Testis (tissue), 3 donors: Measurements from ENCODE around the gene PDZD7. TPM values are rescaled to one million over a fixed set of nuclear protein-coding genes. Genes with fewer than 3 reads are reported as not detected.

Experiments used
- DNase-seq: peaks from one replicate; pipeline ENCODE4 v3.0.0-alpha.2; 2019
- H3K27ac ChIP-seq, 2 donors: fragments of 200-600 bp; sonication (generic); one replicate each; pipeline ENCODE4 v1.5.1; 2019
- H3K27me3 ChIP-seq: fragments of 200-600 bp; sonication (generic); one replicate; pipeline ENCODE4 v1.5.1; 2019
- H3K36me3 ChIP-seq: fragments of 200-600 bp; sonication (generic); one replicate; pipeline ENCODE4 v1.5.1; 2017; ENCODE audit warnings: low read depth; ENCODE audit errors: missing control alignments
- H3K4me1 ChIP-seq: fragments of 200-600 bp; sonication (generic); one replicate; pipeline ENCODE4 v1.5.1; 2019
- H3K4me3 ChIP-seq, 2 donors: fragments of 200-600 bp; sonication (generic); one replicate each; pipeline ENCODE4 v1.5.1; 2017 to 2019
- H3K9me3 ChIP-seq: fragments of 200-600 bp; sonication (generic); one replicate; pipeline ENCODE4 v1.5.1; 2017
- POLR2A ChIP-seq: fragments of 450-650 bp; IDR thresholded peaks from one replicate; pipeline ENCODE4 v1.6.1; 2017; ENCODE audit warnings: antibody characterized with exemption, mild to moderate bottlenecking, moderate library complexity
- WGBS, 2 donors: methylation state at CpG; one replicate each; pipeline ENCODE4 v1.1.5; 2018; 5-methylcytosine and 5-hydroxymethylcytosine counted together
- intact Hi-C: fragments of 100-400 bp; cut with DNase I; formaldehyde crosslinking; loops from one replicate; pipeline ENCODE4 v1.15.1; 2023; ENCODE audit warnings: low total_unique reads
- microRNA counts, 2 donors: library from miRNA; unstranded; fragments of <30 nt; microRNA quantifications; one replicate each; lab custom pipeline; 2016
- microRNA-seq, 2 donors: library from miRNA; unstranded; fragments of <30 nt; microRNA quantifications; one replicate each; pipeline ENCODE4, GENCODE V29; 2016; ENCODE audit warnings: borderline number of aligned reads in 2 of 2, borderline replicate concordance in 1 of 2
- polyA plus RNA-seq: library from polyadenylated mRNA; stranded (reverse); fragments of 350-450 nt; fragmentation: Illumina TruSeq; extraction: RNeasy Lipid Tissue Mini Kit (QIAGEN cat#74804); gene quantifications from one replicate; pipeline ENCODE4 v1.2.3, GENCODE V29; 2014; ENCODE audit warnings: low read depth, low replicate concordance; ENCODE audit not compliant: insufficient read depth
- small RNA-seq, 2 donors: library from RNA; depleted of rRNA; stranded (forward); fragments of <200 nt; gene quantifications; one replicate each; pipeline ENCODE3, GENCODE V24; 2016
- total RNA-seq, 2 donors: library from RNA; depleted of rRNA; stranded (reverse); fragments of >200 nt; gene quantifications; one replicate each; pipeline ENCODE4 v1.2.3, GENCODE V29; 2016
- TF ChIP-seq, protein P1 (sequence below), 3 experiments: fragments of 450-650 bp in 2 of 3; fragments of 200-600 bp in 1 of 3; sonication (generic) in 1 of 3; IDR thresholded peaks; one replicate each; pipeline ENCODE4 v1.5.1; 2016 to 2019; ENCODE audit warnings: antibody characterized with exemption in 3 of 3, mild to moderate bottlenecking in 2 of 3, moderate library complexity in 1 of 3

Gene PDZD7
- total and polyA plus RNA-seq, 3 donors from 2014 or later = 1.6 to 3.5 (median 2.2) TPM

DNA sequence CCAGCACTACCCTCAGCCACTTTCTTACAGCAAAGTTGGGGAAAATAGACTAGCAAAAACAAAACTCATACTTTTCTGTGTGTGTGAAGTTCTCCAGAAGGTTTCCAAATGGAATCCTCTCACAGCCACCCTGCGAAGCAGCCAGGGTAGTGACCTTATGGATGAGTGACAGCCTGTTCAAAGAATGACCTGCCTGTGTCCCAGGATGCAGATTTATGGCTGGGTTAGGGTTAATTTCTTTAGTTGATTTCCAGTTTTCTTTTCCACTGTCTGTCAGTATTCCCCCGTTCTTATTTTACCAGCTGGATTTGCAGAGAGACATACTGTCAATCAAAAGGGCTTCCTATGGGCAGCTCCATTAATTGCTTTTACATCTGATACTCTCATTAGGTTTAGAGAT is 64.0 kb downstream of the PDZD7 start:
- intact Hi-C loops = no loop called here
- no peak for TF ChIP-seq POLR2A
- TF ChIP-seq, protein P1, sequence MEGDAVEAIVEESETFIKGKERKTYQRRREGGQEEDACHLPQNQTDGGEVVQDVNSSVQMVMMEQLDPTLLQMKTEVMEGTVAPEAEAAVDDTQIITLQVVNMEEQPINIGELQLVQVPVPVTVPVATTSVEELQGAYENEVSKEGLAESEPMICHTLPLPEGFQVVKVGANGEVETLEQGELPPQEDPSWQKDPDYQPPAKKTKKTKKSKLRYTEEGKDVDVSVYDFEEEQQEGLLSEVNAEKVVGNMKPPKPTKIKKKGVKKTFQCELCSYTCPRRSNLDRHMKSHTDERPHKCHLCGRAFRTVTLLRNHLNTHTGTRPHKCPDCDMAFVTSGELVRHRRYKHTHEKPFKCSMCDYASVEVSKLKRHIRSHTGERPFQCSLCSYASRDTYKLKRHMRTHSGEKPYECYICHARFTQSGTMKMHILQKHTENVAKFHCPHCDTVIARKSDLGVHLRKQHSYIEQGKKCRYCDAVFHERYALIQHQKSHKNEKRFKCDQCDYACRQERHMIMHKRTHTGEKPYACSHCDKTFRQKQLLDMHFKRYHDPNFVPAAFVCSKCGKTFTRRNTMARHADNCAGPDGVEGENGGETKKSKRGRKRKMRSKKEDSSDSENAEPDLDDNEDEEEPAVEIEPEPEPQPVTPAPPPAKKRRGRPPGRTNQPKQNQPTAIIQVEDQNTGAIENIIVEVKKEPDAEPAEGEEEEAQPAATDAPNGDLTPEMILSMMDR (IDR thresholded peaks at IDR 0.05) = no peak
- Histone ChIP-seq H3K27me3 (no peaks in the 10 kb centered on the region), H3K27ac (no peak overlapping the region), H3K9me3 (no peaks in the 10 kb centered on the region), H3K36me3 (no peaks in the 10 kb centered on the region), H3K4me1 (peaks cover 21% of the 10 kb centered on the region), H3K4me3 (no peak overlapping the region)
- no peak for DNase-seq
- 75 to 87% methylated on average over 2 of the region's 2 CpGs for WGBS, 2 donors

DNA sequence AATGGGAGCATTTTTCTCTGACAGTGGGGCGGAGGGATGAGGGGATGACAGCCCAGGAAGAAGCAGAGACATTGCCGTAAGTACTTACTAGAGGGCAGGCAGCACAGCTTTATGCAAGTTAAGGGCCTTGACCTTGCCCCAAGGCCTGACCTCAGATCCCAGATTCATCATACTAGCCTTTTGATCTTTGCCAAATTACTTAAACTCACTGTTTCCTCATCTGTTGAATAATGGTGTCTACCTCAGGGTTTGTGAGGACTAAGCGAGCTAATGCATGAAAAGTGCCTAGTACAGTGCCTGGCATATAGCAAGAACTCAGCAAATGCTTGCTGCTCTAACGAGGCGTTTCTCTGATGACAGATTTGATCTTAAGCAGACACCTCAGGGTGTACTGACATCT is 65.1 kb downstream of the PDZD7 start:
- intact Hi-C loops = no loop called here
- no peak for DNase-seq
- no peaks in the 10 kb centered on the region for H3K27me3 ChIP-seq
- H3K4me3 ChIP-seq = no peak overlapping the region
- WGBS, 2 donors = 57 to 66% methylated on average over 5 of the region's 5 CpGs
- H3K36me3 ChIP-seq = no peaks in the 10 kb centered on the region
- no peak overlapping the region for H3K27ac ChIP-seq
- peaks cover 21% of the 10 kb centered on the region for H3K4me1 ChIP-seq
- TF ChIP-seq POLR2A = no peak
- TF ChIP-seq, protein P1 (IDR thresholded peaks at IDR 0.05) = no peak
- H3K9me3 ChIP-seq = no peaks in the 10 kb centered on the region

DNA sequence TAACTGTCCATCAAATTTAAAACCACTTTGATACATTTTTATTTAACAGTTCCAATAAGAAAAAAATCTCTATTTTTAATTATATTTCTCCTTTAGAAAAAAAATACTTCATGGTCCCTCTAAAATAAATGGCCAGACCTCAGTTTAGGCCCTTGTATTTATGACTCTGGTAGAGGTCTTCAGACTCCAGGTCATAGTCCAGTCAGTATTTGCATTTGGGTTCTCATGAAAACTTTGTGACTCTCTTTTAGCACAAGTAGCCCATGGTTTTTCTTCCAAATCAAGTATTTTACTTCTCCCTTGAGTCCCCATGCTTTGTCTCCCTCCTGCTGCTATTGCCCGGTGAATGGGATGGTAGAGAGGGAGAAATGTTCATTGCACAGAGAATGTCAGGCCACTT is 67.1 kb downstream of the PDZD7 start:
- intact Hi-C loops = no loop called here
- H3K4me1 ChIP-seq = peaks cover 6% of the 10 kb centered on the region
- H3K27me3 ChIP-seq = no peaks in the 10 kb centered on the region
- H3K36me3 ChIP-seq = no peaks in the 10 kb centered on the region
- no peak for DNase-seq
- no peak overlapping the region for H3K27ac ChIP-seq
- no peaks in the 10 kb centered on the region for H3K9me3 ChIP-seq
- no peak for TF ChIP-seq POLR2A
- no peak overlapping the region for H3K4me3 ChIP-seq
- WGBS, 2 donors = 90 to 97% methylated on average over 1 of the region's 1 CpG

DNA sequence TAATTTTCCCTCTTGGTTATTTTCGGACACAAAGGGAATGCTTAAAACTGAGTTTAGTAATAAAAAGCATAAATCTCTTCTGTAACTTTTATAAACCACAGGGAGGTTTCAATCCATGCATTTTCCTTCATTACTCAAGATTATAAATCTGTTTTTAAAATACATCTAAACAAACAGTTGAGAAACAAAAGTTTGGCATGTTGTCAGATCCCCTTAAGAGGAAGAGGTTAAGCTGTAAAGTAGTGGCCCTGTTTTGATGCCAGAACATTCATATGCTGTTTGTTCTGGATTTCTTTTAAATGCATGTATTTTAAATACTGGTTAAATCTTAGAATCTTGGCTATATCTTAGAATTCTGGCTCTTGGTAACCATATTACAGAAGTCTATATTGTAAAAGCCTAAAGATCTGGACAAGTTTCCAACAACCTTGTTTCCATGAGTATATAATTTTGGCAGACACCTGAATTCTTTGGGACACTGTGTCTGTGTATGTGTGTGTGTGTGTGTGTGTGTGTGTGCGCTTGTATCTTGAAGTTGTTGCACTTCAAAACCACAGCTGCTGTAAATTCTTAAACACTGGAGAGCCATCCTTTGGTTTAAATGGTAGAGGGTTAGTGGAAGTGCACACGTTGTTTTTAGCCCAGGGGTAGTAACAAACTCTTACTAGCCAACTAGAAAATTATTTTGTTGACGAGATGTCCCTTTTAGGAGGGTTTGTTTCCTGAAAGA is 68.4 kb downstream of the PDZD7 start:
- 56 to 65% methylated on average over 4 of the region's 4 CpGs for WGBS, 2 donors

DNA sequence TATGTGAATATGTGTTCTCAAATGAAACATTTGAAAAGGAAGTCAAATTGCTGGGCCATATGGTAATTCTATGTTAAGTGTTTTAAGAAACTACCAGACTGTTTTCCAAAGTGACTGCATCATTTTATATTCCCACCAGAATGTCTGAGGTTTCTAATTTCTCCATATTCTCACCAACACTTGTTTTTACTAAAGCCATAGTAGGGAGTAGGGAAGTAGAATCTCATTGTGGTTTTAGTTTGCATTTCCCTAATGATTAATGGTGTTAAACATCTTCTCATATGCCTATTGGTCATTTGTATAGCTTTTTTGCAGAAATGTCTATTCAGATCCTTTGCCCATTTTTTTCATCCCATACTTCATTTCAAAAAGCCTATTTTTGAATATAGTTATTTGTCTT is 70.7 kb downstream of the PDZD7 start:
- H3K4me3 ChIP-seq = no peak overlapping the region
- H3K4me1 ChIP-seq = no peaks in the 10 kb centered on the region
- H3K9me3 ChIP-seq = no peaks in the 10 kb centered on the region
- no peak overlapping the region for H3K27ac ChIP-seq
- H3K36me3 ChIP-seq = no peaks in the 10 kb centered on the region
- no peaks in the 10 kb centered on the region for H3K27me3 ChIP-seq
- TF ChIP-seq, protein P1 (IDR thresholded peaks at IDR 0.05) = no peak
- TF ChIP-seq POLR2A = no peak
- intact Hi-C loops = no loop called here
- no peak for DNase-seq

More for the DNA sequence above, 68.4 kb downstream of the PDZD7 start:
- Histone ChIP-seq H3K4me1 (no peaks in the 10 kb centered on the region), H3K27me3 (no peaks in the 10 kb centered on the region), H3K36me3 (no peaks in the 10 kb centered on the region), H3K9me3 (no peaks in the 10 kb centered on the region), H3K4me3 (no peak overlapping the region), H3K27ac (no peak overlapping the region)
- TF ChIP-seq, protein P1 (IDR thresholded peaks at IDR 0.05) = no peak
- TF ChIP-seq POLR2A = no peak
- intact Hi-C loops = no loop called here
- DNase-seq = no peak

MicroRNA genes within 50 kb of the gene (microRNA counts, 767-probe panel; counts per million panel counts)
- 0 to 152 counts per million in 2 donors for microRNA hsa-miR-608 (lab: Ali Mortazavi, UCI)

Small RNA genes within 50 kb of the gene (microRNA-seq; reads per million reads assigned to microRNA genes)
- gene MIR608 = 0 reads per million in 2 donors

Small RNA genes within 50 kb of the gene (small RNA-seq; reads per million reads assigned to genes)
- gene MIR608 = 0 reads per million in 2 donors

Other genes starting within 250 kb of the PDZD7 start
- 100 to 1,000 TPM; 150 to 171 TPM for gene SLF2, start 118.2 kb downstream of the PDZD7 start, total RNA-seq
- gene SLF2, start 118.2 kb downstream of the PDZD7 start, polyA plus RNA-seq = 42.6 TPM
- gene SEMA4G, start 61.6 kb downstream of the PDZD7 start, total RNA-seq = 1 to 10 TPM; 4.8 to 7.2 TPM
- 6.2 TPM for gene SEMA4G, start 61.6 kb downstream of the PDZD7 start, polyA plus RNA-seq
- 100 to 1,000 TPM; 123 to 124 TPM for gene MRPL43, start 43.6 kb downstream of the PDZD7 start, total RNA-seq
- gene MRPL43, start 43.6 kb downstream of the PDZD7 start, polyA plus RNA-seq = 199 TPM
- gene TWNK, start 43.6 kb downstream of the PDZD7 start, total RNA-seq = 10 to 100 TPM; 24.4 to 31.1 TPM
- gene TWNK, start 43.6 kb downstream of the PDZD7 start, polyA plus RNA-seq = 26.4 TPM
- gene LZTS2, start 31.3 kb downstream of the PDZD7 start, total RNA-seq = 100 to 1,000 TPM; 133 to 158 TPM
- 65.9 TPM for gene LZTS2, start 31.3 kb downstream of the PDZD7 start, polyA plus RNA-seq
- 100 to 1,000 TPM in 1 of 2 donors, 10 to 100 TPM in 1; 70.7 to 125 TPM for gene SFXN3, start 105 bp upstream of the PDZD7 start, total RNA-seq
- gene SFXN3, start 105 bp upstream of the PDZD7 start, polyA plus RNA-seq = 38.5 TPM
- gene KAZALD1, start 30.9 kb upstream of the PDZD7 start, total RNA-seq = 10 to 100 TPM in 1 of 2 donors, 1 to 10 TPM in 1; 6.4 to 11.0 TPM
- gene KAZALD1, start 30.9 kb upstream of the PDZD7 start, polyA plus RNA-seq = 6.8 TPM
- gene TLX1, start 100.2 kb upstream of the PDZD7 start, total RNA-seq = 1 to 10 TPM in 1 of 2 donors, under 1 TPM in 1; 0.99 to 1.7 TPM
- gene TLX1, start 100.2 kb upstream of the PDZD7 start, polyA plus RNA-seq = 0.44 TPM
- gene LBX1, start 198.3 kb upstream of the PDZD7 start, total RNA-seq = under 1 TPM in 1 of 2 donors, not detected in 1; 0.12 TPM
- not detected for gene LBX1, start 198.3 kb upstream of the PDZD7 start, polyA plus RNA-seq